Measurements from ENCODE around the gene SYTL3. TPM values are rescaled to one million over a fixed set of nuclear protein-coding genes. Genes with fewer than 3 reads are reported as not detected.

The SYTL3 gene
- total RNA-seq, 1 experiment from 2014 or later, result 0.09 TPM

DNA sequence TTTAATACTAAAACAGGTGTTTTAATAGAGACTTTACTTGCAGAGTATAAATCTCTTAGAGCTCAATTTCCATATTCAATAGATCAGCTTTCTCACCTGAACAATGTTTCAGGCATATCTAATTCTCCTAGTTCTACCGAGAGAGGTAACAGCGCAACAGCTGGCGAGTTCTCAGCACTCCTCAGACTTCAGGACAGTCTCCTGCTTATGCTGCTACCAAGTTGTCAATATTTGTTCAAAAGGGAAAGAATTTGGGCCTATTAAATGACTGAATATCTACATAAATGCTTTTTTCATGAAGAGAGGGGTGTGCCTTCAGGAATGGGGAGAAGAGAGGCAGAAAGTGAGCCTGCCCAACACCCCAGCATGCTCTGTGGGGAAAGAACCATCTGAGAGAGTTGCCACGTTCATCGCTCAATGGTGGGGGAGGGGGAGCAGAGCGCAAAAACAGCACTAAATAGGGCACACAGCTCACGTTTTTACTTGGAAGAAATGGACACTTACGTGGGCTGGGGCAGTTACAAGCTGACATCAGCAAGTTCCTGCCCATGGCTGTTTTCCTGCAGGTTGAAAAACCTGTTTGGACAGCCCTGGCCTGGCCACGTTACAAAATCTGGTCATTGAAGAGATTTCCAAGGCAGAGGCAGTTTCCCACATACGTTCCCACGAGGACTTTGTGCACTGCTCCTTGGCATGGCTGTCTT is 131.3 kb downstream of the SYTL3 start:
- Histone ChIP-seq H3K4me1 (ENCODE audit: insufficient read depth, low read length) (no peaks in the 10 kb centered on the region), H3T11ph (ENCODE audit: low read length) (no peak overlapping the region), H2AK5ac (ENCODE audit: insufficient read length, low read length) (no peak overlapping the region), H2BK5ac (ENCODE audit: insufficient read length, low read length) (no peak overlapping the region), H3K79me2 (ENCODE audit: insufficient read depth, low read length) (no peaks in the 10 kb centered on the region), H3K23me2 (ENCODE audit: insufficient read length, low read depth, low read length, poor library complexity, severe bottlenecking) (no peaks in the 10 kb centered on the region), H2AFZ (ENCODE audit: low read length) (no peak overlapping the region), H2BK15ac (ENCODE audit: low read depth, low read length) (no peak overlapping the region), H4K91ac (ENCODE audit: insufficient read length, low read depth, low read length) (no peak overlapping the region), H3K23ac (ENCODE audit: insufficient read length, low read depth, low read length) (no peak overlapping the region), H3K4ac (ENCODE audit: low read depth, low read length) (no peak overlapping the region), H3K14ac (ENCODE audit: insufficient read depth, low read length) (no peak overlapping the region), H3K18ac (ENCODE audit: insufficient read length, low read depth, low read length) (no peak overlapping the region), H3K4me2 (ENCODE audit: insufficient read depth, insufficient read length, low read length) (no peak overlapping the region), H2BK120ac (ENCODE audit: low read depth, low read length, poor library complexity, severe bottlenecking) (peak overlapping the region; percentile 14), H3K9me3 (ENCODE audit: control insufficient read depth, low read depth, low read length) (no peaks in the 10 kb centered on the region), H3K27ac (ENCODE audit: insufficient read length, low read depth, low read length) (no peak overlapping the region), H2BK20ac (ENCODE audit: low read depth, low read length, poor library complexity, severe bottlenecking) (no peak overlapping the region), H4K8ac (replicated peaks; ENCODE audit: insufficient read length, low read depth, low read length) (no peak overlapping the region), H2BK12ac (ENCODE audit: insufficient read length, low read depth, low read length) (no peak overlapping the region), H3K9ac (ENCODE audit: extremely low read depth, insufficient read length, low read length) (no peak overlapping the region), H3K27me3 (ENCODE audit: insufficient read depth, low read length) (no peaks in the 10 kb centered on the region), H4K20me1 (ENCODE audit: control insufficient read depth, insufficient read depth, insufficient read length) (no peaks in the 10 kb centered on the region), H4K5ac (ENCODE audit: insufficient read length, low read depth, low read length) (no peak overlapping the region), H3K79me1 (ENCODE audit: insufficient read depth, low read depth, low read length, poor library complexity, severe bottlenecking) (peaks cover 13% of the 10 kb centered on the region), H3K56ac (ENCODE audit: insufficient read length, low read depth, low read length) (no peak overlapping the region)
- H3K4me1 Mint-ChIP-seq, result peaks cover 7 to 10% of the 10 kb centered on the region in 2 experiments; a peak in 3 of 4 replicates
- DNase-seq, result no peak
- no peak overlapping the region for H3K4me3 Mint-ChIP-seq
- H3K9me3 Mint-ChIP-seq, result no peaks in the 10 kb centered on the region
- no peak for TF ChIP-seq CTCF (conservative IDR thresholded peaks at IDR 0.05)
- no CpG with 5 or more reads among the region's 11 CpGs for WGBS (ENCODE audit: extremely low coverage, insufficient read length, low lambda C conversion rate)
- H3K27me3 Mint-ChIP-seq (ENCODE audit: low read depth), result no peaks in the 10 kb centered on the region
- peaks cover 74 to 94% (median 91%) of the 10 kb centered on the region in 3 experiments for H3K36me3 Mint-ChIP-seq (ENCODE audit: insufficient read depth in 1 of 3, low read depth in 3 of 3)
- H3K27ac Mint-ChIP-seq, result peak overlapping the region in 2 of 3 experiments; percentile 39 to 65; a peak in 4 of 7 replicates

Measured in H9 (cell line).